ENCODE data around the gene NUDT21. TPM values are rescaled to one million over a fixed set of nuclear protein-coding genes. Genes with fewer than 3 reads are reported as not detected.
A peak's percentile ranks its signal among the peaks of the same experiment; 100 is the strongest.
"Not testable (repeated sequence)": the region's sequence is repeated elsewhere in the genome, so short reads cannot be mapped to it uniquely, and the experiment has no call there.

Gene NUDT21
- total RNA-seq = 10 to 100 TPM; 72.9 to 80.7 (median 75.2) TPM
- polyA plus RNA-seq = 23.0 TPM
- long read RNA-seq, donor 1, full-length matches to known transcripts = 75 of 81 reads
- long read RNA-seq, donor 1, partial matches to known transcripts = 2 of 81 reads
- long read RNA-seq, donor 1, other reads (novel, unspliced or antisense) = 4 of 81 reads
- long read RNA-seq, donor 2, full-length matches to known transcripts = 47 of 48 reads
- long read RNA-seq, donor 2, partial matches to known transcripts = 1 of 48 reads
- long read RNA-seq, donor 2, other reads (novel, unspliced or antisense) = 0 of 48 reads
- long read RNA-seq, donor 3, full-length matches to known transcripts = 220 of 232 reads
- long read RNA-seq, donor 3, partial matches to known transcripts = 1 of 232 reads
- long read RNA-seq, donor 3, other reads (novel, unspliced or antisense) = 11 of 232 reads
- long read RNA-seq, donor 4, full-length matches to known transcripts = 41 of 45 reads
- long read RNA-seq, donor 4, partial matches to known transcripts = 2 of 45 reads
- long read RNA-seq, donor 4, other reads (novel, unspliced or antisense) = 2 of 45 reads

GRCh38 chr16:56450986-56451752 is at the start of gene NUDT21, which contains the start of gene OGFOD1:
Gene NUDT21 (minus strand): TSS chr16:56451332. CDS start chr16:56451202, 130 bp downstream.
Gene OGFOD1 (plus strand): TSS chr16:56451554. CDS start chr16:56451613, 59 bp downstream.
- no peaks in the 10 kb centered on the region for H3K9me3 ChIP-seq (ENCODE audit: control insufficient read depth, low read length)
- peak within 1 kb of the TSS; percentile 81 for H3K27ac ChIP-seq (ENCODE audit: low read length)
- H3K27me3 ChIP-seq (ENCODE audit: control insufficient read depth, insufficient read depth) = no peaks in the 10 kb centered on the region
- H3K4me1 ChIP-seq (ENCODE audit: control insufficient read depth, insufficient read depth, low read length) = peaks cover 7% of the 10 kb centered on the region
- intact Hi-C loops (cut with DNase I) = no loop called here
- H3K4me3 ChIP-seq (ENCODE audit: low read length) = peak within 1 kb of the TSS; percentile 98
- DNase-seq (peak; percentile 94 to 97 (median 97)), ATAC-seq (peak; percentile 99 to 100)
- WGBS = under 1% methylated on average over 56 of the region's 56 CpGs

DNA sequence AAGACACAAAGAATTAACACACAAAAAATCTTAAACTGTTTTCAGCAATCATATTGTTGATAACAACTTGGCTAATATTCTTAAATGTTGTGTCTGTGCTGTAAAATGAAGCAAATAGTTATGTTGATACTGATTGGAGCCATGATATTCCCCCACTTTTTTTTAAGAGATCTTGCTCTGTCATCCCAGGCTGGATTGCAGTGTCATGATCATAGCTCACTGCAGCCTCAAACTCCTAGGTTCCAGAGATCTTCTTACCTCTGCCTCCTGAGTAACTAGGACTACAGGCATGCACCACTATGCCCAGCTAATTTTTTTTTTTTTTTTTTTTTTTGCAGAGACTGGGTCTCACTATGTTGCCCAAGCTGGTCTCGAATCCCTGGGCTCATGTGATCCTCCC is 42.7 kb upstream of the NUDT21 start:
- intact Hi-C loops (cut with DNase I) = no loop called here
- DNase-seq (no peak), ATAC-seq (no peak)
- Histone ChIP-seq H3K27ac (ENCODE audit: low read length) (no peak overlapping the region), H3K27me3 (ENCODE audit: control insufficient read depth, insufficient read depth) (no peaks in the 10 kb centered on the region), H3K9me3 (ENCODE audit: control insufficient read depth, low read length) (no peaks in the 10 kb centered on the region), H3K4me3 (ENCODE audit: low read length) (no peak overlapping the region), H3K4me1 (ENCODE audit: control insufficient read depth, insufficient read depth, low read length) (no peaks in the 10 kb centered on the region)
- WGBS = 98% methylated on average over 1 of the region's 1 CpG

- H3K27ac ChIP-seq (ENCODE audit: low read length) = no peak overlapping the region
These were observed 42.0 kb upstream of the NUDT21 start for GRCh38 chr16:56493126-56493525.

GRCh38 chr16:56491657-56492261 is 40.6 kb upstream of the NUDT21 start:
- ATAC-seq = no peak
- no peaks in the 10 kb centered on the region for H3K9me3 ChIP-seq (ENCODE audit: control insufficient read depth, low read length)
- no peaks in the 10 kb centered on the region for H3K4me1 ChIP-seq (ENCODE audit: control insufficient read depth, insufficient read depth, low read length)
- 95% methylated on average over 4 of the region's 4 CpGs for WGBS
- DNase-seq = no peak
- H3K27ac ChIP-seq (ENCODE audit: low read length) = no peak overlapping the region
- H3K4me3 ChIP-seq (ENCODE audit: low read length) = no peak overlapping the region
- intact Hi-C loops (cut with DNase I) = no loop called here
- no peaks in the 10 kb centered on the region for H3K27me3 ChIP-seq (ENCODE audit: control insufficient read depth, insufficient read depth)

More at GRCh38 chr16:56493126-56493525, 42.0 kb upstream of the NUDT21 start:
- H3K4me1 ChIP-seq (ENCODE audit: control insufficient read depth, insufficient read depth, low read length) = no peaks in the 10 kb centered on the region
- no peaks in the 10 kb centered on the region for H3K27me3 ChIP-seq (ENCODE audit: control insufficient read depth, insufficient read depth)
- no peaks in the 10 kb centered on the region for H3K9me3 ChIP-seq (ENCODE audit: control insufficient read depth, low read length)
- no peak overlapping the region for H3K4me3 ChIP-seq (ENCODE audit: low read length)
- ATAC-seq (no peak), DNase-seq (no peak)
- intact Hi-C loops (cut with DNase I) = no loop called here
- WGBS = 81% methylated on average over 2 of the region's 2 CpGs

GRCh38 chr16:56488868-56489267 is 37.7 kb upstream of the NUDT21 start:
- H3K4me3 ChIP-seq (ENCODE audit: low read length); H3K27ac ChIP-seq (ENCODE audit: low read length); intact Hi-C loops (cut with DNase I); H3K27me3 ChIP-seq (ENCODE audit: control insufficient read depth, insufficient read depth); DNase-seq; ATAC-seq; H3K9me3 ChIP-seq (ENCODE audit: control insufficient read depth, low read length); H3K4me1 ChIP-seq (ENCODE audit: control insufficient read depth, insufficient read depth, low read length): not testable (repeated sequence)
- 96% methylated on average over 1 of the region's 1 CpG for WGBS

DNA sequence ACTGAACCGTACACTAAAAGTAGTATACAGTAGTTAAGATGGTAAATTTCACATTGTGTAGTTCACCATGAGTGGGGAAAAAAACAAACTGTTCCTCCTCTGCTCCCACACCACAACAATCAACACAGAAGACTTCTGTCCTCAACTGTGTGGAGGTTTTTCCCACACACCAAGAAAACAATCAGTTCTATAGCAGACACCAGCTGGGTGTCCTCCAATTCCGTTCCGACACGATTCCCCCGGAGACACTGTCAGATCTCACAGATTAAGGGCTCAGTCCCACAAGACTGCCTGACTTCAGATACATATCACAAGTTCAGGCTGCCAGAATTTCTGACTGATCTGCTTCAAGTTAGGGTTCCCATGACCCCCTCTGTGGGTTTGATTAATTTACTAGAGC is 36.9 kb upstream of the NUDT21 start:
- Histone ChIP-seq H3K27me3 (ENCODE audit: control insufficient read depth, insufficient read depth) (no peaks in the 10 kb centered on the region), H3K27ac (ENCODE audit: low read length) (no peak overlapping the region), H3K9me3 (ENCODE audit: control insufficient read depth, low read length) (no peaks in the 10 kb centered on the region), H3K4me3 (ENCODE audit: low read length) (no peak overlapping the region), H3K4me1 (ENCODE audit: control insufficient read depth, insufficient read depth, low read length) (no peaks in the 10 kb centered on the region)
- intact Hi-C loops (cut with DNase I) = no loop called here
- DNase-seq = no peak
- 50% methylated on average over 5 of the region's 5 CpGs for WGBS
- no peak for ATAC-seq

GRCh38 chr16:56483394-56483793 is 32.3 kb upstream of the NUDT21 start:
- Histone ChIP-seq H3K4me3 (ENCODE audit: low read length) (no peak overlapping the region), H3K4me1 (ENCODE audit: control insufficient read depth, insufficient read depth, low read length) (no peaks in the 10 kb centered on the region), H3K27me3 (ENCODE audit: control insufficient read depth, insufficient read depth) (no peaks in the 10 kb centered on the region), H3K27ac (ENCODE audit: low read length) (no peak overlapping the region), H3K9me3 (ENCODE audit: control insufficient read depth, low read length) (no peaks in the 10 kb centered on the region)
- ATAC-seq = no peak
- intact Hi-C loops (cut with DNase I) = no loop called here
- DNase-seq = no peak

DNA sequence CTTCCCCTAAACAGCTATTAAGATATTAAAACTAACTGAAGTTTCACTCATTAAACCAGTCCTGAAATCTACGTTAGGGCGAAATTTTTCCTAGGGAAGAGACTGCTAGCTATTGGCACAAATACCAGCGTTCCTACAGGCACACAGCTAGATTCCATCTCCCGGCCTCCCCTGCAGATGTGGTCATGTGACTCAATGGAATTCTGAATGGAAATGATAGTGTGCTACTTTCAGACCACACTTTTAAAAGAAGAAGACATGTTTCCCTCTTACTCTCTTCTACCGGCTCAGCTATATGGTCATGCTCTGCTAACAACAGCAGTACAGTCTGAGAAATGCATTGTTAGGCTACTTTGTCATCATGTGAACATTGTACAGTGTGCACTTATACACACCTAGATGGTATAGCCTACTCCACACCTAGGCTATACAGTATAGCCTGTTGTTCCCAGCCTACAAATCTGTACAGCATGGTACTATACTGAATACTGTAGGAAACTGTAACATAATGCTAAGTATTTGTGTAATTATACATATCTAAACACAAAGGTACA is 31.6 kb upstream of the NUDT21 start:
- 79% methylated on average over 5 of the region's 5 CpGs for WGBS
- Histone ChIP-seq H3K9me3 (ENCODE audit: control insufficient read depth, low read length) (no peaks in the 10 kb centered on the region), H3K4me3 (ENCODE audit: low read length) (no peak overlapping the region), H3K4me1 (ENCODE audit: control insufficient read depth, insufficient read depth, low read length) (no peaks in the 10 kb centered on the region), H3K27ac (ENCODE audit: low read length) (no peak overlapping the region), H3K27me3 (ENCODE audit: control insufficient read depth, insufficient read depth) (no peaks in the 10 kb centered on the region)
- no peak for ATAC-seq
- DNase-seq = no peak
- intact Hi-C loops (cut with DNase I) = no loop called here

DNA sequence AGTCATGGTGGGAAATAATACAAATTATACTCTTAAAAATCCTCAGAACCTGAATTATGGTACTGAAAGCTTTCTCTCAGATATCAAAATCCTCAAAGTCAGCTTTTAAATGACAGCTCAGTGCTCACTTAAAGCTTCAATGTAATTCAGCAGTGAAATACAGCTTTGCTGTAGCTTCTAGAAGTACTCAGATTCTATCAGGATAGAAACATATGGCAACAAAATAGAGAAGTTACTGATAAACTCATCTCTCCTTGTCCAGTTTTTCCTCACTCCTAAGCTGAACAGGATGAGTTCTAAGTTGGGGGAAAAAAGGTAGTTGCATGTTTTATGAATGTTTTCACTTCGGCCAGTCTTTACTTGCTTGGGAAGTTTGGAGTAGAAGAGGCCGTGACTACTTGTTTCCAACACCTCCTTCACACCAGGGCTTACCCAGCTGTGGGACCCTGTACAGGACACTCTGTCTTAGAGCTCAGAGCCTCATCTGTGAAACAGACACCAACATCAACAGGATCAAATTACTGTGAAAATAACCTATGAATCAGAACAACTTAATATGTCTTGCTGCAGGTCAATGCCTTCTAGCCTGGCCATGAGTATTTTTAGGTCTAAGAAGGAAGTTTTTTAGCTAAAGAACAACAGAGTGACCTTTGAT is 30.5 kb upstream of the NUDT21 start:
- Histone ChIP-seq H3K4me3 (ENCODE audit: low read length) (no peak overlapping the region), H3K4me1 (ENCODE audit: control insufficient read depth, insufficient read depth, low read length) (no peaks in the 10 kb centered on the region), H3K27me3 (ENCODE audit: control insufficient read depth, insufficient read depth) (no peaks in the 10 kb centered on the region), H3K9me3 (ENCODE audit: control insufficient read depth, low read length) (no peaks in the 10 kb centered on the region), H3K27ac (ENCODE audit: low read length) (no peak overlapping the region)
- DNase-seq (no peak), ATAC-seq (peak; percentile 45 to 47)
- 88% methylated on average over 2 of the region's 2 CpGs for WGBS
- intact Hi-C loops (cut with DNase I) = no loop called here

DNA sequence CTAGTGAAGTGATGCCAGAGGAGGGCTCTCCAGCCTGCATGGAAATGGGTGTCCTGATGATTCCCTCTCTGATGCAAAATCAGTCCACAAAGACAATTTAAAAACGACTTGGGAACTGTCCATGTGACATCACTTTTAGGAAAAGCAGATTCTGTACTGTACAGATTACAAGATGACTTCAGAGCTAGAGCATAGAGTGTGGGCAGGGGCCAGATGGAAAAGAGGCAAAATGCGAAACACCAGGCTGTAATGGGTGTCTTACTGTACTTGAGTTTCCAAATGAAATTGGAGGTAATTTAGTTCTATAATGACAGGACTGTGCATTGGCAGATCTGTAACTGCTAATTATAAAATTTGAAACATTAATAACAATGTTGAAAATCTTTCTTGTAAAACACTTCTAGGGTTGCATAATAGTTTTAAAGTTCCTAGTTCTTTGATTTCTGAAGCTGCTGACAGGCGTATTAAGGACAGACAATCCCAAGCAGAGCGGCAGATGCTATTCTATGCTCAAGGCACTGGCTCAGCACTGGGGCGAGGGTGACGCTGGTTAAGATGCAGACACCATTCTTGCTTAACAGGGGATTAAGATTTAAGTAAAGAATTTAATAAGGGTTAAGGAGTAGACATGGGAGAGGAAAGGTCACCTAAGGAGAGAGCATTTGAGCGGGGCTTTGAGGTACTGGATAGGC is 29.8 kb upstream of the NUDT21 start:
- ATAC-seq (no peak), DNase-seq (no peak)
- 84% methylated on average over 7 of the region's 7 CpGs for WGBS
- intact Hi-C loops (cut with DNase I) = no loop called here
- Histone ChIP-seq H3K27me3 (ENCODE audit: control insufficient read depth, insufficient read depth) (no peaks in the 10 kb centered on the region), H3K9me3 (ENCODE audit: control insufficient read depth, low read length) (no peaks in the 10 kb centered on the region), H3K27ac (ENCODE audit: low read length) (no peak overlapping the region), H3K4me1 (ENCODE audit: control insufficient read depth, insufficient read depth, low read length) (no peaks in the 10 kb centered on the region), H3K4me3 (ENCODE audit: low read length) (no peak overlapping the region)
